GM19467 (cell line): ENCODE data around the gene CYBRD1.
"Not testable (repeated sequence)": the region's sequence is repeated elsewhere in the genome, so short reads cannot be mapped to it uniquely, and the experiment has no call there.

ENCODE experiments used
- ATAC-seq: cut with Tn5 transposase; IDR thresholded peaks from one replicate; pipeline ENCODE4 v1.9.1; 2021; ENCODE audit warnings: mild to moderate bottlenecking, moderate library complexity; ENCODE audit not compliant: unreplicated experiment

CYBRD1 gene

GRCh38 chr2:171514908-171515582, 7.2 kb upstream of the CYBRD1 start:
- ATAC-seq = no peak

GRCh38 chr2:171515672-171516298, 6.5 kb upstream of the CYBRD1 start:
- ATAC-seq = no peak

- no peak for ATAC-seq
Measured at GRCh38 chr2:171516793-171517192, 5.5 kb upstream of the CYBRD1 start.

- ATAC-seq = no peak
Measured at GRCh38 chr2:171520471-171520870, 1.8 kb upstream of the CYBRD1 start.

GRCh38 chr2:171521361-171522051, 768 bp upstream of the CYBRD1 start:
- ATAC-seq = no peak

- ATAC-seq = peak; percentile 29
Measured at GRCh38 chr2:171522788-171523087, 464 bp downstream of the CYBRD1 start.

GRCh38 chr2:171523088-171524017, 1.1 kb downstream of the CYBRD1 start:
- peak; percentile 35 for ATAC-seq

- no peak for ATAC-seq
Measured at GRCh38 chr2:171524018-171524401, 1.7 kb downstream of the CYBRD1 start.

- no peak for ATAC-seq
Measured at GRCh38 chr2:171529914-171530313, 7.6 kb downstream of the CYBRD1 start.

- no peak for ATAC-seq
Measured at GRCh38 chr2:171530378-171530777, 8.1 kb downstream of the CYBRD1 start.

GRCh38 chr2:171530859-171531258, 8.6 kb downstream of the CYBRD1 start:
- ATAC-seq = not testable (repeated sequence)

- ATAC-seq = no peak
Measured at GRCh38 chr2:171531291-171531690, 9.0 kb downstream of the CYBRD1 start.

GRCh38 chr2:171531836-171532450, 9.7 kb downstream of the CYBRD1 start:
- no peak for ATAC-seq

GRCh38 chr2:171533331-171533730, 11.1 kb downstream of the CYBRD1 start:
- ATAC-seq = no peak

GRCh38 chr2:171535528-171535927, 13.3 kb downstream of the CYBRD1 start:
- not testable (repeated sequence) for ATAC-seq

GRCh38 chr2:171540437-171540836, 18.2 kb downstream of the CYBRD1 start:
- ATAC-seq = no peak

- ATAC-seq = no peak
Measured at GRCh38 chr2:171541202-171541887, 19.1 kb downstream of the CYBRD1 start.

GRCh38 chr2:171545086-171545485, 22.8 kb downstream of the CYBRD1 start:
- no peak for ATAC-seq

GRCh38 chr2:171547256-171547655, 25.0 kb downstream of the CYBRD1 start:
- no peak for ATAC-seq

GRCh38 chr2:171547720-171548119, 25.4 kb downstream of the CYBRD1 start:
- no peak for ATAC-seq
